ENCODE measurements around the gene MRPS22.

MRPS22 gene

GRCh38 chr3:139307072-139307491, 36.7 kb upstream of the MRPS22 start:
- TF ChIP-seq CTCF (IDR thresholded peaks at IDR 0.05; ENCODE audit: insufficient read depth, low read depth, low read length, missing control alignments): no peak
- DNase-seq (ENCODE audit: low read depth): no peak
- H3K4me3 ChIP-seq (ENCODE audit: low read depth, low read length): no peak overlapping the region

- no peak for DNase-seq (ENCODE audit: low read depth)
- no peak overlapping the region for H3K4me3 ChIP-seq (ENCODE audit: low read depth, low read length)
- TF ChIP-seq CTCF (IDR thresholded peaks at IDR 0.05; ENCODE audit: insufficient read depth, low read depth, low read length, missing control alignments): no peak
Observed at GRCh38 chr3:139307601-139308555, 35.9 kb upstream of the MRPS22 start.

GRCh38 chr3:139308560-139308959, 35.3 kb upstream of the MRPS22 start:
- TF ChIP-seq CTCF (IDR thresholded peaks at IDR 0.05; ENCODE audit: insufficient read depth, low read depth, low read length, missing control alignments): no peak
- no peak overlapping the region for H3K4me3 ChIP-seq (ENCODE audit: low read depth, low read length)

GRCh38 chr3:139309061-139309591, 34.7 kb upstream of the MRPS22 start:
- no peak overlapping the region for H3K4me3 ChIP-seq (ENCODE audit: low read depth, low read length)
- TF ChIP-seq CTCF (IDR thresholded peaks at IDR 0.05; ENCODE audit: insufficient read depth, low read depth, low read length, missing control alignments): no peak
- no peak for DNase-seq (ENCODE audit: low read depth)

More at GRCh38 chr3:139308560-139308959, 35.3 kb upstream of the MRPS22 start:
- no peak for DNase-seq (ENCODE audit: low read depth)

- no peak for TF ChIP-seq CTCF (IDR thresholded peaks at IDR 0.05; ENCODE audit: insufficient read depth, low read depth, low read length, missing control alignments)
- no peak overlapping the region for H3K4me3 ChIP-seq (ENCODE audit: low read depth, low read length)
- no peak for DNase-seq (ENCODE audit: low read depth)
Observed at GRCh38 chr3:139309880-139310279, 33.9 kb upstream of the MRPS22 start.

- no peak for TF ChIP-seq CTCF (IDR thresholded peaks at IDR 0.05; ENCODE audit: insufficient read depth, low read depth, low read length, missing control alignments)
- no peak for DNase-seq (ENCODE audit: low read depth)
- H3K4me3 ChIP-seq (ENCODE audit: low read depth, low read length): no peak overlapping the region
Observed at GRCh38 chr3:139310474-139310933, 33.3 kb upstream of the MRPS22 start.

All from GM12865 (cell line).